NCI-H1092 treated with DMSO at 0.1 percent for 48 hours (cell line): ENCODE measurements around the gene CD164.
"Not testable (repeated sequence)": the region's sequence is repeated elsewhere in the genome, so short reads cannot be mapped to it uniquely, and the experiment has no call there.

ENCODE experiments used
- DNase-seq: peaks from one replicate; lab custom pipeline; 2025; lab: John Stamatoyannopoulos, UW

CD164 gene

DNA sequence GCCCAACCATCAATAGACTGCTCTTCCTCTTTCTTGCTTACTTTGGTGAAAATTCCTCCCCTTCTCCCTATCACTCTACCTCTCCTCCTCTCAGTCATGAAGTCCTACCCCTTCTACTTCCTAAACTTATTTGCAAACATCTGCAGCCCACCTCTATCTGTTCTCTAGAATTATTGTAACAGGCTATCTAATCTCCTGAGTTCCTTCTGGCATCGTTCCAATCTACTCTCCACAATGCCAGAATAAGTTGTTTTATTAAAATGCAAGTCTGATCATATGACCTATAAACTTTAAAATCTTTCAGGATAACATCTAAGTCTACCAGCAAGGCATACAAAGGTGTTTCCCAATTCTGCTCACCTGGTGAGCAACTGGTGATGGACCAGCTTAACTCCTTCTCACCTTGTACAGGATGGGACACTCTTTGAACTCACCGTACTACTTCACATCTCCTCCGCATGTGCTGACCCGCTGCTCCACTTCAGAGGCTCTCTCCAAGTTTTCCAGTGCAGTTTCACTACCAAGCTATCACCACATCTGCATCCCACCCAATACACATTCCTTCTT is 7.9 kb downstream of the CD164 start:
- DNase-seq, result no peak

DNA sequence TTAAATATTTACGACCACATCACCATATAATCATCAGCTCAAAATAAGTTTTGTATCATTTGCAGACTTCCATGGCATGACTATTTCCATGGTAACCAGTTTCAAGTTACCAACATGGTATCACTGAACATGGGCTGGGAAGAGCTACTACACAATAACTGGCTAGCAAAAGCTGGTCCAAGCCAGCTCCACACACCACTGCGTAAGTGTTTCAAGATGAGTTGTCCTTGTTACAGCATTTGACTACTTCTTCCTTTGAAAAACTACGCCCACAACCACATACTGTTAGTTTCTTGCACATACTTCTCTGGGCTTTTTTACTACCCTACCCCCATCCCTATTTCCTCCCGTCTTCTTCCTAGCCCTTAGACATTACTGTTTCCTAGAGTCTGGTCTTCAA is 8.5 kb downstream of the CD164 start:
- DNase-seq, result no peak

DNA sequence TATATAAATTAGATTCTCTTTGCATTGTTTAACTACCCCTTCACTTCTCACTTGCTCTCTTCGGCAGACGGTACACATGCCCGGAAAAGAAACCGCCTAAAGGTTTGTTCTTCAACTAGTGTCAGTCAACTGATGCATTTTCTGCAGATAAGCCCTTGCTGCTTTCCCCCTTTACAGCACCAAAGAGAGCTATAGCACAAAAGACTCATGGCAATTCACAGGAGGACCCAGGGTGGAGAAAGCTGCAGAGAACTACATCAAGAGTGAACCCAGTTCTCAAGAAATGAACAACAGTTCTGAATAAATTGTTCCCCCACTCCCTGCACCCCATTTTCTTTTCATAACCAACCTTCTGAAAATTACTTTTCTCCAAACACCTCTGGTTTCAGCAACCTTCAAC is 8.9 kb downstream of the CD164 start:
- DNase-seq, result no peak

DNA sequence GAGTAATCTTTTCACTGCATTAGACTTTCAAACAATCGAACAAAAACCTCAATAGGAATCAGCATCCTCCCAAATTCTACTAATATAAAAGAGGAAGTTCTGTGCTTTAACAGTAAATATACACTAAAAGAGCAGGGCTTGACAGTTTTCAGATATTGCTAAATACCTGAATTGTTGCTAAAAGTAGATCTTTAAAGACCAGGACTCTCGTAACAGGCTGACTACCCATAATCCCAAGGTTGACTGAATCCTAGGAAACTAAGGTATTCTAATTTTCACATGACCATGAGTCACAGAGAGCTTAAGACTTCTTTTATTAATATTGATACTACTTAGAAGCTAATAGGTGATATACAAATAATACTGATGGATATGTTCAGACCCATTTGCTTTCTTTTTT is 10.1 kb downstream of the CD164 start:
- no peak for DNase-seq

DNA sequence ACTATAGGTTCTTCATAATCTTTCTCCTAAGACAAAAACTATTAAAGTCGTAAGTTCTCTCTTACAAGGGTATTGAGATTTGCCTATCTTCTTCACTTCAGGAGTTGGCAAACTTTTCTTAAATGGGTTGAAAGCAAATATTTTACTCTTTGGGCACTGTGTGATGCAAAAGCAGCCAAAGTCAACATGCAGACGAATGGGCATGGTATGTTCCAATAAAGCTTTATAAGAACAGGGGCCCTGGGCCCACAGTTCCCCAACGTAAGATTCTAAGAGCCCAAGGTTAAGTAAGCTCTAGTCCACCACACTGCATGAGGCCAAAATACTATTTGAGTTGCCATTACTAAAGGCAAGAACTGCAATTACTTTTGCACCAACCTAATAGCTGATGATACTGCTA is 11.5 kb downstream of the CD164 start:
- DNase-seq, result no peak

GRCh38 chr6:109370336-109370735 is 11.9 kb downstream of the CD164 start:
- DNase-seq, result no peak

GRCh38 chr6:109369728-109370127 is 12.5 kb downstream of the CD164 start:
- DNase-seq, result no peak

DNA sequence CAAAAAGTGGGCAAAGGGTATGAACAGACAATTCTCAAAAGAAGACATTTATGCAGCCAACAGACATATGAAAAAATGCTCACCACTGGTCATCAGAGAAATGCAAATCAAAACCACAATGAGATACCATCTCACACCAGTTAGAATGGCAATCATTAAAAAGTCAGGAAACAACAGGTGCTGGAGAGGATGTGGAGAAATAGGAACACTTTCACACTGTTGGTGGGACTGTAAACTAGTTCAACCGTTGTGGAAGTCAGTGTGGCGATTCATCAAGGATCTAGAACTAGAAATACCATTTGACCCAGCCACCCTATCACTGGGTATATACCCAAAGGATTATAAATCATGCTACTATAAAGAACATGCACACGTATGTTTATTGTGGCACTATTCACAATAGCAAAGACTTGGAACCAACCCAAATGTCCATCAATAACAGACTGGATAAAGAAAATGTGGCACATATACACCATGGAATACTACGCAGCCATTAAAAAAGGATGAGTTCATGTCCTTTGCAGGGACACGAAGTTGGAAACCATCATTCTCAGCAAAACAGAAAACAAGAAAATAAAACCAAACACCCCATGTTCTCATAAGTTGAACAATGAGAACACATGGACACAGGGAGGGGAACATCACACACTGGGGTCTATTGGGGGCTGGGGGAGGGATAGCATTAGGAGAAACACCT is 17.7 kb downstream of the CD164 start:
- DNase-seq, result not testable (repeated sequence)

- no peak for DNase-seq
Measured at GRCh38 chr6:109363753-109364152, 18.5 kb downstream of the CD164 start.

- DNase-seq, result no peak
Measured at GRCh38 chr6:109362102-109362884, 20.0 kb downstream of the CD164 start.

- DNase-seq, result no peak
Measured at GRCh38 chr6:109360791-109361190, 21.5 kb downstream of the CD164 start.

GRCh38 chr6:109360281-109360680 is 22.0 kb downstream of the CD164 start:
- no peak for DNase-seq

DNA sequence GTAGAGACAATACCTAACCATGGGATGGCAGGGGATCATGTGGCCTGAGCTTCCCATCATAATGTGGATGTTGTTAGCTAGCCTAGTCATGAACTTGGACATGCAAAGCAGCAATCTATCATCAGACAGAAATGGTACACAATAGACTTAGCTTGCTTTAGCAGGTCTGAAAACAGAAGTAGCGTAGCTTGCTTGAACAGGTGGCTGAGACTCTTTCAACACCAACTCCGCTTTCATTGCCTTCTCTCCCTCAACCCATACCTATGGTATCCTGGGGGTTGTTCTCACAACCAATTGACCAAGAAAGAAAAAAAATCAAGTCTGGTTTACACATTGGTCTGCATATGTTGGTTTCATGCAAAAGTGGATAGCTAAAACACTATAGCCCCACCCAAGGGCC is 23.0 kb downstream of the CD164 start:
- DNase-seq, result no peak

DNA sequence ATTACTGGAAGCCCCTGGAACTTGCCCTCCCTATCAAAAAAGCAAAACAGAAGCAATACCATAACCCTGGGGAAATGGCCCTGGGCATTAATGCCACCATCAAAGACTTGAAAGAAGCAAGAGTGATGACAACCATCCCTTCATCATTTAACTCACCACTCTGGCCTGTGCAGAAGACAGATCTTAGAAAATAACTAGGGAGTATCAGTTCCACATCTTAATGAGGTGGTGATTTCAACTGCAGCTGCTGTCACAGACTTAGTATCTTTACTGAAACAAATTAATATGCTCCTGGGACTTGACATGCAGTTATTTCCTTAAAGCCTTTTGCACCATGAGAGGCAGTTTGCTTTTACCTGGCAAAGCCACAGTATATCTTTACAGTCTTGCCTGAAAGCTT is 24.1 kb downstream of the CD164 start:
- no peak for DNase-seq

- DNase-seq, result no peak
Measured at GRCh38 chr6:109356237-109356636, 26.0 kb downstream of the CD164 start.

- no peak for DNase-seq
Measured at GRCh38 chr6:109351231-109352130, 30.8 kb downstream of the CD164 start.

- peak; percentile 55 for DNase-seq
Measured at GRCh38 chr6:109349419-109349987, 32.8 kb downstream of the CD164 start.

DNA sequence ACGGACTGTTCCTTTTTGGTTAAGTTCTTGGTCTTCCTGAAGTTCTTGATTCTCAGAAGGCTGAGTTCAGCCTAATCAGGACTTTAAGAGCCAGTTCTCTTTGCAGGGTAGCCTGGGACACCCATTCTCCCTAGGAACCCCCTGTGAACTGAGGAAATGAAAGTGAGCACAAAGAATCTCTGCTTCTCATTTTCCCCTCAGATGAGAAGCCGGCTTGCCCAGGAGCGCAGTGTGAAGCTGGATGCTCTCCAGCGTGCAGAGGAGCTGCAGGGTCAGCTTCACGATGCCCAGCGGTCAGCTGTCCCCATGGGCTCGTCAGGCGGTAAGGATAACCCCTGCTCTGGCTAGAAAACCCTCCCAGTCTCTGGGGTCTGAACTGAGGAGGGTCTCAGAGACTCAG is 34.0 kb downstream of the CD164 start:
- no peak for DNase-seq

GRCh38 chr6:109347779-109348178 is 34.5 kb downstream of the CD164 start:
- no peak for DNase-seq

DNA sequence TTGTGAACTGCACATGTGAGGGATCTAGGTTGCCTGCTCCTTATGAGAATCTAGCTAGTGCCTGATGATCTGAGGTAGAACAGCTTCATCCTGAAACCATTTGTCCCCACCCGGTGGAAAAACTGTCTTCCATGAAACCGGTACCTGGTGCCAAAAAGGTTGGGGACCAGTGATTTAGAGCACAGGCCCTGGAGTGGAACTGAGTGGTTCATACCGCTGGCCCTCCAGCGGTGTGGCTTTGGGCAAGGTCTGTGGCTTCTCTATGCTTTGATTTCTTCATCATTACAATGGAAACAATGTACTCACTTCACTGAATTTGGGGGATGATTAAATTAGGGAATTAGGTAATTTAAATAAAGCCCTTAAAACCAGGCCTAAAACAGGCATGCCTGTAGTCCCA is 36.3 kb downstream of the CD164 start:
- DNase-seq, result no peak

- no peak for DNase-seq
Measured at GRCh38 chr6:109344226-109344625, 38.0 kb downstream of the CD164 start.

- DNase-seq, result no peak
Measured at GRCh38 chr6:109343518-109343917, 38.7 kb downstream of the CD164 start.
